Measurements from ENCODE around the gene PILRB.

DNA sequence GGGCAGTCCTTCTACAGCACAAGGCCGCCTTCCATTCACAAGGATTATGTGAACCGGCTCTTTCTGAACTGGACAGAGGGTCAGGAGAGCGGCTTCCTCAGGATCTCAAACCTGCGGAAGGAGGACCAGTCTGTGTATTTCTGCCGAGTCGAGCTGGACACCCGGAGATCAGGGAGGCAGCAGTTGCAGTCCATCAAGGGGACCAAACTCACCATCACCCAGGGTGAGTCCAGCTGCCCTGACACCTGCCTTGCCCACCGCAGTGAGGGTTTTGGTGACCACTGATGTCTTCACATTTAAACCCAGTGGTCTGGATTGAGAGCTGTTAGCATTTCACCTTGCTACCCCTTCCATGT lies 918 bp downstream of the PILRB start:
- TF ChIP-seq, protein P1, sequence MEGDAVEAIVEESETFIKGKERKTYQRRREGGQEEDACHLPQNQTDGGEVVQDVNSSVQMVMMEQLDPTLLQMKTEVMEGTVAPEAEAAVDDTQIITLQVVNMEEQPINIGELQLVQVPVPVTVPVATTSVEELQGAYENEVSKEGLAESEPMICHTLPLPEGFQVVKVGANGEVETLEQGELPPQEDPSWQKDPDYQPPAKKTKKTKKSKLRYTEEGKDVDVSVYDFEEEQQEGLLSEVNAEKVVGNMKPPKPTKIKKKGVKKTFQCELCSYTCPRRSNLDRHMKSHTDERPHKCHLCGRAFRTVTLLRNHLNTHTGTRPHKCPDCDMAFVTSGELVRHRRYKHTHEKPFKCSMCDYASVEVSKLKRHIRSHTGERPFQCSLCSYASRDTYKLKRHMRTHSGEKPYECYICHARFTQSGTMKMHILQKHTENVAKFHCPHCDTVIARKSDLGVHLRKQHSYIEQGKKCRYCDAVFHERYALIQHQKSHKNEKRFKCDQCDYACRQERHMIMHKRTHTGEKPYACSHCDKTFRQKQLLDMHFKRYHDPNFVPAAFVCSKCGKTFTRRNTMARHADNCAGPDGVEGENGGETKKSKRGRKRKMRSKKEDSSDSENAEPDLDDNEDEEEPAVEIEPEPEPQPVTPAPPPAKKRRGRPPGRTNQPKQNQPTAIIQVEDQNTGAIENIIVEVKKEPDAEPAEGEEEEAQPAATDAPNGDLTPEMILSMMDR (IDR thresholded peaks at IDR 0.05; ENCODE audit: low read depth, low read length, poor library complexity, severe bottlenecking) = no peak
- TF ChIP-seq EZH2phosphoT487 (IDR thresholded peaks at IDR 0.05; ENCODE audit: borderline replicate concordance, low read length) = no peak
